LNCAP (cell line): ENCODE measurements around the gene SPARCL1.

Experiments
- CTCF ChIP-seq: fragments of 450-650 bp; IDR thresholded peaks from 2 replicates; pipeline ENCODE4 v1.5.1; 2017; ENCODE audit warnings: mild to moderate bottlenecking

SPARCL1 gene

GRCh38 chr4:87497578-87497977, 31.6 kb downstream of the SPARCL1 start:
- no peak for TF ChIP-seq CTCF

DNA sequence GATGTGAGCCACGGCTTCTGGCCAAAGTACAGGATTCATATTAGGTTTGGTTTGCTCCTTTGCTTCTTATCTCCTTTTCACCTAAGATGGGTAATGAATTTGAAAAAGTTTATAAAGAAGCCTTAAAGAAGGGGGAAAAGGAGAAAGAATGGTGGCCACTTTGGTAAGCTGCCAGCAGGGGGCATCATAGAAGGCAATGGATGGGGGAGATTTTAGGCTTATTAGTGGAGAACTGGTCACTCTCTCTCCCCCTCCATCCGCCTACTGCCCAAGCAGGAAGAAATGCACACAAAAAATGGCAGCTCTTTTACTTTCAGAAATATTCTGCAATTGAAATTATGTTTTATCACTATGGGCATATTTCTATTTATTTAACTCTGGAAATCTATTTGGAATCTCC, 32.0 kb downstream of the SPARCL1 start:
- TF ChIP-seq CTCF = no peak; the same call in 1 of the 2 replicates

DNA sequence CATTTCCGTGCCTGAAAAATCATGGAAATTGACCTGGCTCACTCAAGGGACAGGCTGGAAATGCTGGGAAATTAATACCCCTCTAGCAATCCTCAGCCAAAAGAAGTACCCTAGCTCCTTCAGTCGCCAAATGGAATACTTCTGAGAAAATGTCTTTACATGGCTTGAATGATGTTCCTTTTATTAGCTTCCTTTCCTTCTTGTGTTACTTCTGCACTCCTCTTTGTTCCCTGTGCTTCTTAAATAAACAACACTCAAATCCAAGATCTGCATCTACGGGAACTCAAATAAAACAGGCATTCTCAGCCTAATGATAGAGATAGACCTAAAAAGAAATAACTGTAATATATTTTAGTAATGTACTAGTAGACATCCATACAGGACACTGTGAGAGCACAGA, 36.1 kb downstream of the SPARCL1 start:
- no peak for TF ChIP-seq CTCF

GRCh38 chr4:87491436-87491835, 37.7 kb downstream of the SPARCL1 start:
- no peak for TF ChIP-seq CTCF

- no peak for TF ChIP-seq CTCF
Observed at GRCh38 chr4:87490664-87491369, 38.4 kb downstream of the SPARCL1 start.

DNA sequence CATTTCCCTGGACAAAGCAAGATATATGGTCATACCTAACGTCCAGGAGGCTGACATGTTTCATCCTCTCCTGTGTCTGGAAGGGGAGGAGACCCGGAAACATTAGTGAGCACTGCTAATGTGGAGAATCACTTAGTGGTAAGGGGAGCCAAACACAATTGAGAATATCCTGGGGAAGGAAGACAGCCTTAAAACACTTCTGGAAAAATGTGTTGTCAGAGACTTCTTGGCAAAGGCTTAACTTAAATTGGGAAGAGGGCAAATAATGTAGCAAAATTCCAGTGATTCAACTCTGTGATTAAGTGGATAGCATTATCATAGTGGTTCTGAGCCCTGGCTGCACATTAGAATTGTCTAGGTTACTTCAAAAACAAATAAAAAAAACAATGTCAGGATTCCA, 39.5 kb downstream of the SPARCL1 start:
- TF ChIP-seq CTCF = no peak

GRCh38 chr4:87481377-87481776, 47.8 kb downstream of the SPARCL1 start:
- no peak for TF ChIP-seq CTCF
